Tibial nerve (tissue), 4 donors: ENCODE results near the gene MPP4.

Experiments
- CTCF ChIP-seq, 5 experiments: fragments of 200-600 bp in 3 of 5; fragments of 450-650 bp in 2 of 5; sonication (generic) in 3 of 5; IDR thresholded peaks; one replicate each; pipeline ENCODE4 v1.5.1; 2016 to 2019; ENCODE audit warnings: antibody characterized with exemption in 5 of 5, mild to moderate bottlenecking in 3 of 5, moderate library complexity in 2 of 5
- EP300 ChIP-seq, 2 donors: sonication (generic); formaldehyde crosslinking; IDR thresholded peaks; one replicate each; pipeline ENCODE4 v1.6.1; 2017; ENCODE audit warnings: antibody characterized with exemption in 2 of 2, mild to moderate bottlenecking in 1 of 2
- POLR2A ChIP-seq, 2 donors: fragments of 450-650 bp; IDR thresholded peaks; one replicate each; pipeline ENCODE4 v1.6.1; 2017; ENCODE audit warnings: antibody characterized with exemption in 2 of 2, mild to moderate bottlenecking in 2 of 2, moderate library complexity in 2 of 2

DNA sequence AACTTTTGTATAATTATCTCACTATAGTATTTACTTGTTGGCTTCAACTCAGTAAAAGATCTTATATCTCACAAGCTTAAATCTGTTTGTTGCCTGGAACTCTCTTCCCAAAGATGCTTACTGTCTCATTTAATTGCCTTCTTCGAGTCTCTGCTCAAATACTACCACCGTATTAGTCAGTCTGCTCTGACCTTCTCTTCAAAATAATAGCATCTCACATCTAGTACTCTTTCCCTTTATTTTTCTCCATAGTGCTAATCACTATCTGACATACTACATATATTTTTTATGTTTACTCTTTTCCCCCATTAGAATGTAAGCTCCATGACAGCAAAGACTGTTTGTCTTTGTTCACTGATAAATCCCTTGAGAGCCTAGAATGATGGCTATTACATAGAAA lies 10.6 kb upstream of the MPP4 start:
- TF ChIP-seq CTCF (IDR thresholded peaks at IDR 0.05) (no peak), POLR2A (IDR thresholded peaks at IDR 0.05) (no peak), EP300 (IDR thresholded peaks at IDR 0.05) (no peak)
